Measurements from ENCODE around the gene USH2A. TPM values are rescaled to one million over a fixed set of nuclear protein-coding genes. Genes with fewer than 3 reads are reported as not detected.

The USH2A gene
- total RNA-seq, 2 experiments from 2014 or later = not detected

- H3K27ac ChIP-seq (ENCODE audit: low read depth in 1 of 2, low read length in 2 of 2) = no peak overlapping the region
- DNase-seq (no peak), ATAC-seq (ENCODE audit: poor library complexity) (no peak)
- Mint-ChIP-seq H3K4me3 (no peak overlapping the region), H3K4me1 (ENCODE audit: low read depth) (no peaks in the 10 kb centered on the region), H3K36me3 (ENCODE audit: low read depth) (no peaks in the 10 kb centered on the region), H3K9me3 (peaks cover 6% of the 10 kb centered on the region), H3K27me3 (no peaks in the 10 kb centered on the region), H3K27ac (no peak overlapping the region)
- ChIA-PET CTCF (no interaction called here), POLR2A (no interaction called here)
- H3K27me3 ChIP-seq (ENCODE audit: control insufficient read depth in 1 of 2, insufficient read depth in 2 of 2, low read length in 2 of 2) = no peaks in the 10 kb centered on the region
- peaks cover 0 to 4% of the 10 kb centered on the region in 2 experiments for H3K9me3 ChIP-seq (ENCODE audit: control insufficient read depth in 1 of 2, insufficient read depth in 1 of 2, low read length in 2 of 2)
- H3K4me1 ChIP-seq (ENCODE audit: insufficient read depth, low read length) = no peaks in the 10 kb centered on the region
- intact Hi-C loops (cut with DNase I, micrococcal nuclease) = no loop called here
- no peaks in the 10 kb centered on the region for H3K36me3 ChIP-seq (ENCODE audit: insufficient read depth, low read length)
- no peak for TF ChIP-seq CTCF (IDR thresholded peaks at IDR 0.05)
- no peak overlapping the region for H3K4me3 ChIP-seq (ENCODE audit: low read length)
Measured at GRCh38 chr1:216456682-216457081, 33.4 kb upstream of the USH2A start.

DNA sequence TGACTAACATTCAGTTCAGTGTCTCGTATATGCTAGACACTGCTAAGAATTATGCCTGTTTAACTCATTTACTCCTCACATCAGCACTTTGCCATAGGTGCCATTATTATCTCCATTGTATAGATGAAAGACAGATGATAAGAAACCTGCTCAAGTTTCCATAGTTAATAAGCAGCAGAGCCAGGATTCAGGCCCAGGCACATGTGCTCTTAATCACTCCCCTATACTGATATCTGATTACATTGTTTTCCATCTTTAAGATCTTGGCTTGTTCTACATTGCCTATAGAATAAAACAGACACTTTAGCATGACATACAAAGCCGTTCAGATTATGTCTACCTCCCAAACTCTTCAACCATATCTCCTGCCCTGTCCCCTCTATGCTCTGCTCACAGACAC lies 30.5 kb upstream of the USH2A start:
- Mint-ChIP-seq H3K4me1 (ENCODE audit: low read depth) (no peaks in the 10 kb centered on the region), H3K9me3 (peaks cover 8% of the 10 kb centered on the region), H3K27ac (no peak overlapping the region), H3K36me3 (ENCODE audit: low read depth) (no peaks in the 10 kb centered on the region), H3K27me3 (no peaks in the 10 kb centered on the region), H3K4me3 (no peak overlapping the region)
- intact Hi-C loops (cut with DNase I, micrococcal nuclease) = no loop called here
- Histone ChIP-seq H3K27ac (ENCODE audit: low read depth in 1 of 2, low read length in 2 of 2) (no peak overlapping the region), H3K4me1 (ENCODE audit: insufficient read depth, low read length) (no peaks in the 10 kb centered on the region), H3K4me3 (ENCODE audit: low read length) (no peak overlapping the region), H3K27me3 (ENCODE audit: control insufficient read depth in 1 of 2, insufficient read depth in 2 of 2, low read length in 2 of 2) (no peaks in the 10 kb centered on the region), H3K36me3 (ENCODE audit: insufficient read depth, low read length) (no peaks in the 10 kb centered on the region), H3K9me3 (ENCODE audit: control insufficient read depth in 1 of 2, insufficient read depth in 1 of 2, low read length in 2 of 2) (peaks cover 0 to 4% of the 10 kb centered on the region in 2 experiments)
- ATAC-seq (ENCODE audit: poor library complexity) (no peak), DNase-seq (no peak)
- POLR2A ChIA-PET = no interaction called here
- CTCF ChIA-PET = no interaction called here
- TF ChIP-seq CTCF (IDR thresholded peaks at IDR 0.05) = no peak

DNA sequence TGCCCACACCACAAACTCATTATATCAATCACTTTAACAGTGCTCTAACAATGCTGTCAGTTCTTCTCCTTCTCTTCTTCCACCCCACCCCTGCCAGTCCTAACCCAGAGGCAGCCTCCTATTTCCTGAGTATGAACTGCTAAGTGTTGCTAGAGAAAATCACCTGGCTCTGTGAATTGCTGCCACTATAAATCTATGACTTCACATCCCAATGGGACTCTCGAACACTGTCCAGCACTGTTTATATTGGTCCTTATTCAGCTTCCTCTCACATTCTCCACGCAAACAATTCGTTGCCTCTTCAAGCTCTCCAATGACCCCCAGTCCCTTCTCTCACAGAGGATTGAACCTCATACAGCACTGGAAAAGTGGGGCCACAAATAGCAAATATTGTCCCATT lies 27.0 kb upstream of the USH2A start:
- peaks cover 11% of the 10 kb centered on the region for H3K9me3 Mint-ChIP-seq
- no peak overlapping the region for H3K27ac Mint-ChIP-seq
- no peaks in the 10 kb centered on the region for H3K27me3 Mint-ChIP-seq
- no peak for TF ChIP-seq CTCF (IDR thresholded peaks at IDR 0.05)
- Histone ChIP-seq H3K27me3 (ENCODE audit: control insufficient read depth in 1 of 2, insufficient read depth in 2 of 2, low read length in 2 of 2) (no peaks in the 10 kb centered on the region), H3K4me1 (ENCODE audit: insufficient read depth, low read length) (no peaks in the 10 kb centered on the region), H3K27ac (ENCODE audit: low read depth in 1 of 2, low read length in 2 of 2) (no peak overlapping the region), H3K36me3 (ENCODE audit: insufficient read depth, low read length) (no peaks in the 10 kb centered on the region), H3K4me3 (ENCODE audit: low read length) (no peak overlapping the region), H3K9me3 (ENCODE audit: control insufficient read depth in 1 of 2, insufficient read depth in 1 of 2, low read length in 2 of 2) (peaks cover 0 to 3% of the 10 kb centered on the region in 2 experiments)
- intact Hi-C loops (cut with DNase I, micrococcal nuclease) = no loop called here
- no peak for DNase-seq
- H3K36me3 Mint-ChIP-seq (ENCODE audit: low read depth) = no peaks in the 10 kb centered on the region
- no peaks in the 10 kb centered on the region for H3K4me1 Mint-ChIP-seq (ENCODE audit: low read depth)
- no peak for ATAC-seq (ENCODE audit: poor library complexity)
- CTCF ChIA-PET = no interaction called here
- no peak overlapping the region for H3K4me3 Mint-ChIP-seq
- POLR2A ChIA-PET = no interaction called here
